ENCODE data around the gene TSPAN3. TPM values are rescaled to one million over a fixed set of nuclear protein-coding genes. Genes with fewer than 3 reads are reported as not detected.
A peak's percentile ranks its signal among the peaks of the same experiment; 100 is the strongest.

Gene TSPAN3
- total RNA-seq, 3 donors from 2014 or later = 148 to 398 (median 292) TPM

- DNase-seq (ENCODE audit: low spot score in 2 of 2) = no peak
- Histone ChIP-seq H3K4me3 (no peak overlapping the region), H3K9me3 (no peaks in the 10 kb centered on the region), H3K4me1 (no peaks in the 10 kb centered on the region), H3K27me3 (no peaks in the 10 kb centered on the region), H3K27ac (no peak overlapping the region), H3K36me3 (no peaks in the 10 kb centered on the region)
- intact Hi-C loops (cut with DNase I; ENCODE audit: low total_unique reads) = no loop called here
- TF ChIP-seq CTCF (IDR thresholded peaks at IDR 0.05) (no peak), POLR2AphosphoS5 (IDR thresholded peaks at IDR 0.05) (no peak), POLR2A (IDR thresholded peaks at IDR 0.05) (no peak)
Observed at GRCh38 chr15:77039217-77039533, 31.7 kb downstream of the TSPAN3 start.

- intact Hi-C loops (cut with DNase I; ENCODE audit: low total_unique reads) = no loop called here
- Histone ChIP-seq H3K27me3 (no peaks in the 10 kb centered on the region), H3K36me3 (no peaks in the 10 kb centered on the region), H3K9me3 (no peaks in the 10 kb centered on the region), H3K4me3 (no peak overlapping the region), H3K4me1 (no peaks in the 10 kb centered on the region), H3K27ac (no peak overlapping the region)
- TF ChIP-seq POLR2A (IDR thresholded peaks at IDR 0.05) (no peak), POLR2AphosphoS5 (IDR thresholded peaks at IDR 0.05) (no peak), CTCF (IDR thresholded peaks at IDR 0.05) (no peak)
- DNase-seq (ENCODE audit: low spot score in 2 of 2) = no peak
Observed at GRCh38 chr15:77038312-77039216, 32.3 kb downstream of the TSPAN3 start.

GRCh38 chr15:77037388-77038209 lies 33.3 kb downstream of the TSPAN3 start:
- Histone ChIP-seq H3K36me3 (no peaks in the 10 kb centered on the region), H3K27me3 (no peaks in the 10 kb centered on the region), H3K4me1 (no peaks in the 10 kb centered on the region), H3K27ac (no peak overlapping the region), H3K4me3 (no peak overlapping the region), H3K9me3 (no peaks in the 10 kb centered on the region)
- intact Hi-C loops (cut with DNase I; ENCODE audit: low total_unique reads) = no loop called here
- no peak for TF ChIP-seq POLR2AphosphoS5 (IDR thresholded peaks at IDR 0.05)
- peak in 1 of 2 donors; percentile 42 for DNase-seq (ENCODE audit: low spot score in 2 of 2)

GRCh38 chr15:77036537-77037387 lies 34.1 kb downstream of the TSPAN3 start:
- TF ChIP-seq POLR2A (IDR thresholded peaks at IDR 0.05) = no peak
- TF ChIP-seq CTCF (IDR thresholded peaks at IDR 0.05) = no peak
- no peak for TF ChIP-seq POLR2AphosphoS5 (IDR thresholded peaks at IDR 0.05)
- H3K9me3 ChIP-seq = no peaks in the 10 kb centered on the region
- no peaks in the 10 kb centered on the region for H3K4me1 ChIP-seq
- H3K27ac ChIP-seq = no peak overlapping the region
- intact Hi-C loops (cut with DNase I; ENCODE audit: low total_unique reads) = no loop called here
- no peak overlapping the region for H3K4me3 ChIP-seq
- H3K36me3 ChIP-seq = no peaks in the 10 kb centered on the region
- no peaks in the 10 kb centered on the region for H3K27me3 ChIP-seq
- peak in 1 of 2 donors; percentile 41 for DNase-seq (ENCODE audit: low spot score in 2 of 2)

GRCh38 chr15:77035999-77036471 lies 34.9 kb downstream of the TSPAN3 start:
- H3K9me3 ChIP-seq = no peaks in the 10 kb centered on the region
- H3K36me3 ChIP-seq = no peaks in the 10 kb centered on the region
- H3K4me3 ChIP-seq = no peak overlapping the region
- H3K4me1 ChIP-seq = no peaks in the 10 kb centered on the region
- intact Hi-C loops (cut with DNase I; ENCODE audit: low total_unique reads) = no loop called here
- no peaks in the 10 kb centered on the region for H3K27me3 ChIP-seq
- DNase-seq (ENCODE audit: low spot score in 2 of 2) = no peak
- TF ChIP-seq CTCF (IDR thresholded peaks at IDR 0.05) (no peak), POLR2AphosphoS5 (IDR thresholded peaks at IDR 0.05) (no peak), POLR2A (IDR thresholded peaks at IDR 0.05) (no peak)
- H3K27ac ChIP-seq = no peak overlapping the region

All from breast epithelium (tissue), 4 donors.